ENCODE results near the gene MCUB.

DNA sequence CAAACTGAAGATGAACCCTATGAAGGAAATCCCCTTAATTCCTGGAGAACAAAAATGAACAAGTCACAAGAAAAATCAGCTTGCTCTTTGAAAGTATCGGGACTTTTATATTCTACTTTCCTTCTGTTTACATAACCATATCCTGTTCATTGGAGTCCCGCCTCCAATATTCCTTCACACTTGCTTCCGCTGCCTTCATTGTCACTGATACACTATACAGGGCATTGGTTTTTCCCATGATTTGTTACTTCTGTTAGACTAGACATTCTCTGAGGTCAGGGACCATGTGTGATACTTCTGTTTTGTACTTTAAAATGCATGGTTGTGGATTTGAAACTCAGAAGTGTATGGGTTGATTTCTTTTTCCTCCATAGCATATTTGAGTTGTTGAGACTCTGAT, 18.8 kb downstream of the MCUB start:
- TF ChIP-seq POLR2A (IDR thresholded peaks at IDR 0.05) (no peak), POLR2AphosphoS5 (IDR thresholded peaks at IDR 0.05) (no peak), EP300 (IDR thresholded peaks at IDR 0.05) (no peak)
- TF ChIP-seq, protein P1, sequence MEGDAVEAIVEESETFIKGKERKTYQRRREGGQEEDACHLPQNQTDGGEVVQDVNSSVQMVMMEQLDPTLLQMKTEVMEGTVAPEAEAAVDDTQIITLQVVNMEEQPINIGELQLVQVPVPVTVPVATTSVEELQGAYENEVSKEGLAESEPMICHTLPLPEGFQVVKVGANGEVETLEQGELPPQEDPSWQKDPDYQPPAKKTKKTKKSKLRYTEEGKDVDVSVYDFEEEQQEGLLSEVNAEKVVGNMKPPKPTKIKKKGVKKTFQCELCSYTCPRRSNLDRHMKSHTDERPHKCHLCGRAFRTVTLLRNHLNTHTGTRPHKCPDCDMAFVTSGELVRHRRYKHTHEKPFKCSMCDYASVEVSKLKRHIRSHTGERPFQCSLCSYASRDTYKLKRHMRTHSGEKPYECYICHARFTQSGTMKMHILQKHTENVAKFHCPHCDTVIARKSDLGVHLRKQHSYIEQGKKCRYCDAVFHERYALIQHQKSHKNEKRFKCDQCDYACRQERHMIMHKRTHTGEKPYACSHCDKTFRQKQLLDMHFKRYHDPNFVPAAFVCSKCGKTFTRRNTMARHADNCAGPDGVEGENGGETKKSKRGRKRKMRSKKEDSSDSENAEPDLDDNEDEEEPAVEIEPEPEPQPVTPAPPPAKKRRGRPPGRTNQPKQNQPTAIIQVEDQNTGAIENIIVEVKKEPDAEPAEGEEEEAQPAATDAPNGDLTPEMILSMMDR (IDR thresholded peaks at IDR 0.05), result no peak
